Endometrial microvascular endothelial cells (primary cell): ENCODE measurements around the gene SLC28A2. TPM values are rescaled to one million over a fixed set of nuclear protein-coding genes. Genes with fewer than 3 reads are reported as not detected.
"Not testable (repeated sequence)": the region's sequence is repeated elsewhere in the genome, so short reads cannot be mapped to it uniquely, and the experiment has no call there.

Experiments
- in situ Hi-C: cut with HindIII; loops from 2 replicates; pipeline ENCODE4 v1.10.0; 2017; ENCODE audit warnings: low sequenced_read_pairs, low pct_unique_long_range_greater_than_20kb; ENCODE audit errors: inconsistent ontology term
- total RNA-seq: library from RNA; depleted of rRNA; stranded (reverse); fragments of >200 nt; gene quantifications from one replicate; pipeline ENCODE4 v1.2.3, GENCODE V29; 2015; ENCODE audit errors: inconsistent ontology term

Gene SLC28A2
- total RNA-seq, 1 donor from 2014 or later, result not detected

DNA sequence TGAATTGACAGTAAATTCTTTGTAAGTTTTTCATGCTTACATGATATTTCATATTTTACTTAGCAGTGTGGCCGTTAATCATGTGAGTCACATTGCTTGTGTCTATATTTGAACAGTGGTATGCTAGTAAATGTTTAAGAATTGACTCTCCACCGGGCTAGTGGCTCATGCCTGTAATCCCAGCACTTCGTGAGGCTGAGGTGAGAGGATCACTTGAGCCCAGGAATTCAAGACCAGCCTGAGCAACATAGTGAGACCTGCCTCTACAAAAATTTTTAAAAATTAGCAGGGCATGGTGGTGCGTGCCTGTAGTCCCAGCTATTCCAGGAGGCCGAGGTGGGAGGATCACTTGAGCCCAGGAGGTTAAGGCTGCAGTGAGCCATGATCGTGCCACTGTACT is 2.8 kb downstream of the SLC28A2 start:
- in situ Hi-C loops, result not testable (repeated sequence)

- in situ Hi-C loops, result no loop called here
Observed at GRCh38 chr15:45259796-45260195, 7.8 kb downstream of the SLC28A2 start.

DNA sequence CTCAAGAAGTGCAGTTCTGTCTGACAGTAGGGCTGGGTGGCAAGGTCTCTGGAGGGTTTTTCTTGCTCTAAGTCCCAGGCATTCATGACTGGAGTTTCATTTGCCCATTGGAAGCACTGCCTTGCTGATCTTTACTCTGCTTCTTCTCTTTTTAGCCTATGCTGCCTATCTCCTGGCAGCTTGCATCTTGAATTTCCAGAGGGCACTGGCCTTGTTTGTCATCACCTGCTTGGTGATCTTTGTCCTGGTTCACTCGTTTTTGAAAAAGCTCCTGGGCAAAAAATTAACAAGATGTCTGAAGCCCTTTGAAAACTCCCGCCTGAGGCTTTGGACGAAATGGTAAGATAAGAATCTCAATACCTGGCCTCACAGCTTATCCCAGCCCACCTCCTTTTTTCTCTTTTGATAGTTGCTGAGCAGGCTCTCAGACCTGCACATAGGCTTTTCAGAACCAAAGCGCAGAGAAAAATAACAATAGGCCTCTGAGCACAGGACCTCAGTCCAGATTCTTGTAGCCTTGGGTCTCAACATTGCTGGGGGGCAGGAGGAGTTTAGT is 10.9 kb downstream of the SLC28A2 start:
- in situ Hi-C loops, result no loop called here

GRCh38 chr15:45263854-45264253 is 11.8 kb downstream of the SLC28A2 start:
- in situ Hi-C loops, result no loop called here

GRCh38 chr15:45265506-45265905 is 13.5 kb downstream of the SLC28A2 start:
- in situ Hi-C loops, result no loop called here

DNA sequence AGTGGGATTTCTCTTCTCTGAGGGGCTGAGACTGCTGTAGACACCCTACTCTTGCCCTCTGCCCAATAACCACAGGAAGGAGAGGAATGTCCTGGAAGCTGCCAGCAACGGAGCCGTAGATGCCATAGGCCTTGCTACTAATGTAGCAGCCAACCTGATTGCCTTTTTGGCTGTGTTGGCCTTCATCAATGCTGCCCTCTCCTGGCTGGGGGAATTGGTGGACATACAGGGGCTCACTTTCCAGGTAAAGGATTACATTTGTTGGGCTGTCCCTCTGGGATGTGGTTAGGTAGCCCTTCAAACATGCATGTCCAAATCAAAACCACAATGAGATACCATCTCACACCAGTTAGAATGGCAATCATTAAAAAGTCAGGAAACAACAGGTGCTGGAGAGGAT is 16.1 kb downstream of the SLC28A2 start:
- in situ Hi-C loops, result no loop called here

DNA sequence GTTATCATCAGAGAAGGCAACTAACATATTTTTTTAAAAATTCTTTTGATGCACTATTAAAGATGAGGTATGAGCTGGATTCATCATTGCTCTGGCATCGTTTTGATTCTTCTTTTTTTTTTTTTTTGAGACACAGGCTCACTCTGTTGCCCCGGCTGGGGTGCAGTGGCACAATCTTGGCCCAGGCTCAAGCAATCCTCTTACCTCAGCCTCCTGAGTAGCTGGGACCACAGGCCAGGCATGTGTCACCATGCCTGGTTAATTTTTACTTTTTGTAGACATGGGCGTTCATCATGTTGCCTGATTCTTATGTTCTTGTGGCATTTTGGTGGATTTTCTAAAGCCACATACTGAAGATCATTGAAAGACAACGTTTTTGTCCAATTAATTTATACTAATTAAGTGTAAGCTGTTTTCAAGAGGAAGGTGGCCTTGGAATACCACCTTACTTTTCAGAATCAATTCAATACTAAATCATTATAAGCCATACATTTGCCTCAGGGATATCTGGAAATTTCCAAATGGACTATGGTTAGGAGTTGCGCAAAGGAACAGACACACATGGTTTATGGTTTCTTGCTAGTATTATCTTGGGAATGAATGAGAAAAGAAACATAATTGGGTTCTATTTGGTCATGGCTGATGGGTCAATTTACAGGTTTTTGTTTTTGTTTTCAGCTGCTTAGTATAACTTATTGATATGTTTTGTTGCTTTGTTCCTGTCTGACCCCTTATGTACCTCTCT is 22.8 kb downstream of the SLC28A2 start:
- in situ Hi-C loops, result no loop called here

DNA sequence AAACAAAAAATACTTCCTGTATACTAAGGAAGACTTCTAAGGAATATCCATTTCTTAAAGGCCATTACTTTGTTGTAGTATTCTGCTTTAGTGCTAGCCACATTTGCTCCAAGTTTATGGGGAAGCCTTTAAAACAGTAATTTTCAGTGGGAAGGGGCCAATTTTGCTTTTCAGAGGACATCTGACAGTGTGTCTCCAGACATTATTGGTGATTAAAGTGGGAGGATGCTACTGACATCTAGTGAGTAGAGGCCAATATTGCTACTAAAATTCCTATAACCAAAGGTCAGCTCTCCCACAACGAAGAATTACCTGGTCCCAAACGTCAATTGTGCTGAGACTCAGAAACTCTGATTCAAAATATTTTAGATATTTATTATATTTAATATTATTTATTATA is 24.8 kb downstream of the SLC28A2 start:
- in situ Hi-C loops, result no loop called here

DNA sequence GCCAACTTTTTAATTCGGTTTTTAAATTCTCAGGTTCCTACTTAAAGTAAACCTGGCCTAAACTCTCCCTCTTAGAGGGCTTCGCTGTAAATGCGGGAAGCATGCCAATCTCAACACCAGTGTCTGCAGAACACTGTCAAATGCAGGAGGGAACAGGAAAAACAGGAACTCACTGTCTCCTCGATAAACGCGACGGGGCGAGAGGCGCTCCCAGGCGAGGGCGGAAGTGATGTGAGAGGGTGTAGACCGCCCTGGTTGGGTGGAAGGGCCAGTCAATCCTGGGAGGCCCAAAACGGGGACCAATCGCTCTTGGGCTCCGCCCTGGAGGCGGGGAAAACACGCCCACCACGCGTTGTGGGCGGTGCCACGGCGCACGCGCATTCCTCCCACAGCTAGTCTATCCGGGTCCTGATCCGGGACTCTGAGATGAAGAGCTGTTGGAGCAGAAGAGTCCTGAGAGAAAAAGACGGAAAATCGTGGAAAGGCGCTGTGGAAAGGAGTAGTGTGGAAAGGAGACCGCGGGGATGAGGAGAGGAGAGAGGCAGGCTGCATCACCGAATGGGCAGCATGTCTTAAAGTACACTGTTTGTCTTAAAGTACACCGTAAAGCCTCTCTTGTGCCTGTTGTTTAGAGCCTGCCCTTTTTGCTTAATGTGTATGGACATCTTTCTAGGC is 27.1 kb downstream of the SLC28A2 start:
- in situ Hi-C loops, result no loop called here

DNA sequence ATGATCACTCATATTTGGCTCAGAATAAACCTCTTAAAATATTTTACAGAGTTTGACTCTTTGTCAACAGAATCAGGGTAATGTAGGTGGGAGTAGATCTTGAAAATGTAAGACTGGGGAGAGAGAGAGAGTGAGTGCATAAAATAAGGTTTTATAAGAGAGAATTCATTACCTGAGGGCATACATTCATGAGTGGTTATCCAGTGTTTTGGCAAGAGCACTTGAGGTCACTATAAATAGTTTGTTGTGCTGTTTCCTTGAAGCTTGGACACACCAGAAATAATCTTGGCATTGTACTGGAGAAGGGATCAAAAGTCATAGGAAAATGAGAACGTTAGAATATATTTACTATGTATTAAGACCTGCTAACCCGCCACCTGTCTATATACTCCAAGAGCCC is 33.4 kb downstream of the SLC28A2 start:
- in situ Hi-C loops, result no loop called here

- in situ Hi-C loops, result no loop called here
Observed at GRCh38 chr15:45287390-45287956, 35.4 kb downstream of the SLC28A2 start.

- in situ Hi-C loops, result no loop called here
Observed at GRCh38 chr15:45288947-45289346, 36.9 kb downstream of the SLC28A2 start.

DNA sequence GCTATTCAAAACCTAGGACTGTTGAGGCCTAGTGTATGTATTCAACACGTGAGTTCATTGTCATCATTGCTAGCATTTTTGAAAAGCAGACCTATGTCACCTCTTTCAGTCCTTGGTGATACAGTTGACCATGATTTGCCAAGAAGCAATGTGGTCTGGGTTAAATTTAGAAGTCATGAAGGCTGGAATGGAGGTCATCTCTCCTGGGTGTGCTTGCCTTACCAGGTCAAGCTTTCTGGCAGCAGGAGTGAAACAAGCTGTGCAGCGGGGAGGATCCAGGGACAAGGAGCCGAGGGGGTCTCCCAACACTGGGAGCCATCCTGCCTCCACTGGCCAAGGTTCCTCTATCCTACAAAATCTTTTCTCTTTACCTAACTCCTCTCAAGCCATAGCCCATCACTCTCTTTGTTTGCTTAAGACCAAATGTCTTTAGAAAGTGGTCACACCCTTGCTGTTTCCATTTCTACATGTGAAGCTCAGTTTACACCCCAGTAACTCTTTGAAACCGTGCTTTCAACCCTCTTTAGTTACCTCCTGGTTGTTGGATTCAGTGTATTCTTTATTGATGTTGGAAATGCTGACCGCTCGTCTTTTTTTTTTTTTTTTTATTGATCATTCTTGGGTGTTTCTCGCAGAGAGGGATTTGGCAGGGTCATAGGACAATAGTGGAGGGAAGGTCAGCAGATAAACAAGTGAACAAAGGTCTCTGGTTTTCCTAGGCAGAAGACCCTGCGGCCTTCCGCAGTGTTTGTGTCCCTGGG is 40.0 kb downstream of the SLC28A2 start:
- in situ Hi-C loops, result no loop called here

DNA sequence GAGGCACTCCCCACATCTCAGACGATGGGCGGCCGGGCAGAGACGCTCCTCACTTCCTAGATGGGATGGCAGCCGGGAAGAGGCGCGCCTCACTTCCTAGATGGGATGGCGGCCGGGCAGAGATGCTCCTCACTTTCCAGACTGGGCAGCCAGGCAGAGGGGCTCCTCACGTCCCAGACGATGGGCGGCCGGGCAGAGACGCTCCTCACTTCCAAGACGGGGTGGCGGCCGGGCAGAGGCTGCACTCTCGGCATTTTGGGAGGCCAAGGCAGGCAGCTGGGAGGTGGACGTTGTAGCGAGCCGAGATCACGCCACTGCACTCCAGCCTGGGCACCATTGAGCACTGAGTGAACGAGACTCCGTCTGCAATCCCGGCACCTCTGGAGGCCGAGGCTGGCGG is 41.3 kb downstream of the SLC28A2 start:
- in situ Hi-C loops, result not testable (repeated sequence)

DNA sequence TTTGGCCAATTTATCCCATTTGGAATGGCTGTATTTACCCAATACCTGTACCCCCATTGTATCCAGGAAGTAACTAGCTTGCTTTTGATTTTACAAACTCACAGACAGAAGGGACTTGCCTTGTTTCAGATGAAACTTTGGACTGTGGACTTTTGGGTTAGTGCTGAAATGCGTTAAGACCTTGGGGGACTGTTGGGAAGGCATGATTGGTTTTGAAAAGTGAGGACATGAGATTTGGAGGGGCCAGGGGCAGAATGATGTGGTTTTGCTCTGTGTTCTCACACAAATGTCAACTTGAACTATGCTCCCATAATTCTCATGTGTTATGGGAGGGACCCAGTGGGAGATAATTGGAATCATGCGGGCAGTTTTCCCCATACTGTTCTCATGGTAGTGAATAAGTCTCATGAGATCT is 46.9 kb downstream of the SLC28A2 start:
- in situ Hi-C loops, result not testable (repeated sequence)

- in situ Hi-C loops, result no loop called here
Observed at GRCh38 chr15:45304711-45305110, 52.7 kb downstream of the SLC28A2 start.

DNA sequence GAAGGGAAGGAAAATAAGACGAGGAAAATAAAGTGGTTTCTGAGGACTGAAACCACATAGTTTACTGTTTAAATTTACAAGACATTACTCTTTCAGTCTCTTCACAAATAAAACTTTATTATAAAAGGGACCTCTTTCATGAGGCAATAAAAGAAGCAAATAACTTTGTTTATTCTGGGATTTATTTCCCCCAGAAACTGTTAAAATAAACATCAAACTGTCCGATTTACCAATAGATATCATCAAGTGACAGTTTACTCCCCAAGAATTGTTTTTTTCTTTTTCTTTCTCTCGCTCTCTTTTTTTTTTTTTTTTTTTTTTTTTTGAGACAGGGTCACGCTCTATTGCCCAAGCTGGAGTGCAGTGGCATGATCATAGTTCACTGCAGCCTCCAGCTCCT is 54.1 kb downstream of the SLC28A2 start:
- in situ Hi-C loops, result no loop called here

- in situ Hi-C loops, result no loop called here
Observed at GRCh38 chr15:45307230-45307924, 55.3 kb downstream of the SLC28A2 start.

GRCh38 chr15:45314117-45314516 is 62.1 kb downstream of the SLC28A2 start:
- in situ Hi-C loops, result not testable (repeated sequence)
